Mesendoderm (in vitro differentiated cells): ENCODE data around the gene TNPO3.

Experiments
- DNase-seq: peaks from one replicate; pipeline ENCODE4 v3.0.0; 2013
- H2AK5ac ChIP-seq: 2 replicates; pipeline ENCODE4 v1.6.1; 2013; ENCODE audit warnings: low read length, inconsistent platforms
- H2BK120ac ChIP-seq: 2 replicates; pipeline ENCODE4 v1.6.1; 2013; ENCODE audit warnings: low read depth, mild to moderate bottlenecking, low read length, moderate library complexity, mixed read lengths
- H2BK15ac ChIP-seq: replicated peaks from 2 replicates; pipeline ENCODE4 v1.6.1; 2013; ENCODE audit warnings: low read depth, mild to moderate bottlenecking, moderate library complexity
- H2BK5ac ChIP-seq: 2 replicates; pipeline ENCODE4 v1.6.1; 2013; ENCODE audit warnings: low read length, inconsistent platforms
- H3K18ac ChIP-seq: 2 replicates; pipeline ENCODE4 v1.6.1; 2013; ENCODE audit warnings: mild to moderate bottlenecking, low read length, mixed read lengths
- H3K23ac ChIP-seq: one replicate; pipeline ENCODE4 v1.6.1; 2013; ENCODE audit warnings: low read length
- H3K27ac ChIP-seq: 2 replicates; pipeline ENCODE4 v1.5.1; 2013; ENCODE audit warnings: low read depth, mild to moderate bottlenecking, inconsistent platforms, low read length, moderate library complexity
- H3K27me3 ChIP-seq: 2 replicates; pipeline ENCODE4 v1.6.1; 2013; ENCODE audit warnings: low read length, control low read depth, mild to moderate bottlenecking, inconsistent platforms; ENCODE audit not compliant: insufficient read depth, poor library complexity
- H3K36me3 ChIP-seq: 2 replicates; pipeline ENCODE4 v1.6.1; 2013; ENCODE audit warnings: low read length, inconsistent platforms; ENCODE audit not compliant: control insufficient read depth, insufficient read depth
- H3K4ac ChIP-seq: one replicate; pipeline ENCODE4 v1.6.1; 2013; ENCODE audit warnings: low read depth, mild to moderate bottlenecking, low read length, moderate library complexity
- H3K4me1 ChIP-seq: 2 replicates; pipeline ENCODE4 v1.6.1; 2013; ENCODE audit warnings: low read depth, low read length, inconsistent platforms; ENCODE audit not compliant: control insufficient read depth
- H3K4me2 ChIP-seq: 2 replicates; pipeline ENCODE4 v1.6.1; 2013; ENCODE audit warnings: low read length
- H3K4me3 ChIP-seq: 2 replicates; pipeline ENCODE4 v1.5.1; 2013; ENCODE audit warnings: mild to moderate bottlenecking, low read length
- H3K56ac ChIP-seq: one replicate; pipeline ENCODE4 v1.6.1; 2013; ENCODE audit warnings: low read length
- H3K79me1 ChIP-seq: 2 replicates; pipeline ENCODE4 v1.6.1; 2013; ENCODE audit warnings: low read length, inconsistent platforms
- H3K79me2 ChIP-seq: 2 replicates; pipeline ENCODE4 v1.6.1; 2013; ENCODE audit warnings: mild to moderate bottlenecking, low read length; ENCODE audit not compliant: control insufficient read depth, insufficient read depth
- H3K9ac ChIP-seq: 2 replicates; pipeline ENCODE4 v1.6.1; 2013; ENCODE audit warnings: low read length, inconsistent platforms
- H4K5ac ChIP-seq: one replicate; pipeline ENCODE4 v1.6.1; 2013; ENCODE audit warnings: low read length
- H4K8ac ChIP-seq: one replicate; pipeline ENCODE4 v1.6.1; 2013; ENCODE audit warnings: low read depth, mild to moderate bottlenecking, control low read depth, low read length, moderate library complexity
- WGBS: extraction: QIAGEN DNeasy Blood & Tissue Kit; methylation state at CpG from one replicate; pipeline ENCODE4 v1.1.7; 2013; ENCODE audit warnings: low lambda C conversion rate, missing lambda C conversion rate; ENCODE audit not compliant: insufficient coverage; ENCODE audit errors: extremely low coverage; 5-methylcytosine and 5-hydroxymethylcytosine counted together

The TNPO3 gene

DNA sequence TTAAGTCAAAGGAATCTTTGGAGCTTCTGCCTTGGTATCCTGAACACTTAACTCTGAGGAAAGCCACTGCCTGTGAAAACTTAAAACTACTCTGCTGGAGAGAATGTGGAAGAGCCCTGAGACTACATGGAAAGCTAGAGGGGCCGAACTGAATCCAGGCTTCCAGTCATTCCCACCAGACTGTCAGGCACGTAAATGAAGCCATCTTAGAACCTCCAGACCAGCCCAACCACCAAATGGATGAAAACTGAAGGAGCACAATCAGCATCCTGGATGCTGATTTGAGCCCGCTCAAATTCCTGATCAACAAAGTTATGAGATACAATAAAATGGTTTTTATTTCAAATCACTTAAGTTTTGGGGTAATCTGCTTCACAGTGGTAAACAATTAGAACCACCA lies 30.8 kb downstream of the TNPO3 start:
- H2AK5ac ChIP-seq, result no peak overlapping the region
- H3K56ac ChIP-seq, result no peak overlapping the region
- H3K4me1 ChIP-seq, result no peaks in the 10 kb centered on the region
- no peak overlapping the region for H3K18ac ChIP-seq
- H4K5ac ChIP-seq, result no peak overlapping the region
- H4K8ac ChIP-seq, result no peak overlapping the region
- peak; percentile 56 for DNase-seq
- no peak overlapping the region for H2BK15ac ChIP-seq
- no peak overlapping the region for H3K23ac ChIP-seq
- no peak overlapping the region for H3K27ac ChIP-seq
- H3K4ac ChIP-seq, result no peak overlapping the region
- H3K4me2 ChIP-seq, result no peak overlapping the region
- H3K9ac ChIP-seq, result no peak overlapping the region
- no peak overlapping the region for H2BK5ac ChIP-seq
- no peaks in the 10 kb centered on the region for H3K27me3 ChIP-seq
- H3K79me1 ChIP-seq, result peaks cover 4% of the 10 kb centered on the region
- H3K4me3 ChIP-seq, result no peak overlapping the region
- no CpG with 5 or more reads among the region's 3 CpGs for WGBS
- H3K79me2 ChIP-seq, result peaks cover 33% of the 10 kb centered on the region
- no peak overlapping the region for H2BK120ac ChIP-seq
- no peaks in the 10 kb centered on the region for H3K36me3 ChIP-seq

DNA sequence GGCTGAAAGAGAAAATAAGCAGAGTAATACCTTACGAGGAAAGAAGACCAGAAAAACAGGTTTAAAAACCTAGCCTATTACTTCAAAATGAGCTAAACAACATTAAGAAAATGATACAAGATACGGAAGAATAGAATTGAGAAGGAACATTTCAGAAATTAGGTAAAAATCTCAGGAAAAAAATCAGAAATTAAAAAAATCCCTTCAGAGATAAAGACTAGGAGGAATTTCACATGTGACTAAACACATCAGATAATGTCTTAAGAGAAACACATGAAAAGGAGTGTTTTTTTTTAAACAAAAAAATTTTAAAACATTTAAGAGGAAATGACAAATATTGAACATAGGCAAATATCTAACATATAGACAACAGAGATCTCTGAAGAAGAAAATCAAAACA lies 33.3 kb downstream of the TNPO3 start:
- Histone ChIP-seq H3K4ac (no peak overlapping the region), H3K56ac (no peak overlapping the region), H3K4me3 (no peak overlapping the region), H3K4me1 (no peaks in the 10 kb centered on the region), H4K8ac (no peak overlapping the region), H3K23ac (no peak overlapping the region), H3K27me3 (no peaks in the 10 kb centered on the region), H3K79me2 (peaks cover 23% of the 10 kb centered on the region), H2BK120ac (no peak overlapping the region), H3K27ac (no peak overlapping the region), H2BK5ac (no peak overlapping the region), H3K18ac (no peak overlapping the region), H2BK15ac (no peak overlapping the region), H3K36me3 (no peaks in the 10 kb centered on the region), H4K5ac (no peak overlapping the region), H3K4me2 (no peak overlapping the region), H3K79me1 (peaks cover 5% of the 10 kb centered on the region), H3K9ac (no peak overlapping the region), H2AK5ac (no peak overlapping the region)
- no CpG with 5 or more reads among the region's 2 CpGs for WGBS
- DNase-seq, result no peak

DNA sequence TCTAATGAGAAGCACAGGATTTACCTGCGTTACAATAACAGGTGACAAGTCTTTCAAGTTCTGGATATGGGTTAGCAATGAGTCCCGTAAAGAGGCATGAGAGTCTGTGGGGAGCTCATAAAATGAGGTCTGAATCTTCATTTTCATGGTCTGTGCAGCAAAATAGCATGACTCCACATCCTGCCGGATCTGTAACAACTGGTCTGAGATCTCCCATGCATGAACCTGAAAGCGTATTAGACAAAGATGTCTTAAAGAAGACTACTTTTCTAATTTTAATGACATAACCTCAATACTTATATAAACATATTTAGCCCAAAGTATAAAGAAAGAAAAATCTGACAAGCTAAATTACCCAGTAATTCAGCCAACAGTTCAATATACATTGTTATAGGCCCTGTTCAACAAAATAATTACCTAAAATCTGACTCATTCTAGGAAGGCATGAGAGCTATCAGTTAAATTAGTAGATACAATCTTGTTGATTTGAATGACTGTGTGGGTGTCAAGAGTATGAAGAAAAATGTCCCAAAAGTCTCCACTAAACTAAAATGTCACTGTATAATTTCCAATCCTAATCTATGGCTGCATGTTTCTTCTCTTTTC lies 36.9 kb downstream of the TNPO3 start:
- no peak overlapping the region for H3K27ac ChIP-seq
- no peaks in the 10 kb centered on the region for H3K27me3 ChIP-seq
- peaks cover 5% of the 10 kb centered on the region for H3K79me1 ChIP-seq
- no peak overlapping the region for H3K18ac ChIP-seq
- H3K56ac ChIP-seq, result no peak overlapping the region
- H3K4me1 ChIP-seq, result no peaks in the 10 kb centered on the region
- H3K4ac ChIP-seq, result no peak overlapping the region
- no peak overlapping the region for H2BK5ac ChIP-seq
- WGBS, result no CpG with 5 or more reads among the region's 4 CpGs
- H4K8ac ChIP-seq, result no peak overlapping the region
- no peak overlapping the region for H3K9ac ChIP-seq
- H3K23ac ChIP-seq, result no peak overlapping the region
- H3K36me3 ChIP-seq, result no peaks in the 10 kb centered on the region
- no peak overlapping the region for H3K4me2 ChIP-seq
- H3K4me3 ChIP-seq, result no peak overlapping the region
- H4K5ac ChIP-seq, result no peak overlapping the region
- H2BK120ac ChIP-seq, result no peak overlapping the region
- no peak overlapping the region for H2BK15ac ChIP-seq
- peaks cover 10% of the 10 kb centered on the region for H3K79me2 ChIP-seq
- H2AK5ac ChIP-seq, result no peak overlapping the region
- no peak for DNase-seq

DNA sequence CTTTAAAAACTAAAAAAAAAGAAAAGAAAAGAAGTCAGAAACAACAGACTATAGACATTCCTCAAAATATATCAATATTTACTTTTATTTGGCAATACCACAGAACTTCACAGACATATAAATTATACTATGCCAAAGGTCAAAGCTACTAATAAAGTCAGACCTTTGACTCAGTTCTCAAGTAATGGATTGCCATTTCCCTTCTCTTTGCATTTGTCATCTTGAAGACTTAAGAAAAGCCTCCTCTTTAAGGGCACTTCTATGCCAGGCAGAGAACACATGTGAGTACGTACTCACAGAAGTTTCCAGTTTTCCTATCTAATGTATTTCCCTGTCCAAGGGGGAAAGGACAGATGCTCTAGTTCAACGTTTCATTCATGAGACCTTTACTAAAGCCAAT lies 37.6 kb downstream of the TNPO3 start:
- H3K79me2 ChIP-seq, result peaks cover 8% of the 10 kb centered on the region
- no peak overlapping the region for H2BK5ac ChIP-seq
- no peak overlapping the region for H3K18ac ChIP-seq
- no peak overlapping the region for H4K5ac ChIP-seq
- no peaks in the 10 kb centered on the region for H3K36me3 ChIP-seq
- H3K4me1 ChIP-seq, result no peaks in the 10 kb centered on the region
- H2AK5ac ChIP-seq, result no peak overlapping the region
- H3K27me3 ChIP-seq, result no peaks in the 10 kb centered on the region
- H3K79me1 ChIP-seq, result peaks cover 5% of the 10 kb centered on the region
- no peak overlapping the region for H2BK15ac ChIP-seq
- no peak overlapping the region for H4K8ac ChIP-seq
- H3K4me2 ChIP-seq, result no peak overlapping the region
- H3K4me3 ChIP-seq, result no peak overlapping the region
- H3K9ac ChIP-seq, result no peak overlapping the region
- no peak overlapping the region for H3K23ac ChIP-seq
- H3K27ac ChIP-seq, result no peak overlapping the region
- no peak for DNase-seq
- no CpG with 5 or more reads among the region's 2 CpGs for WGBS
- H2BK120ac ChIP-seq, result no peak overlapping the region
- no peak overlapping the region for H3K4ac ChIP-seq
- H3K56ac ChIP-seq, result no peak overlapping the region

DNA sequence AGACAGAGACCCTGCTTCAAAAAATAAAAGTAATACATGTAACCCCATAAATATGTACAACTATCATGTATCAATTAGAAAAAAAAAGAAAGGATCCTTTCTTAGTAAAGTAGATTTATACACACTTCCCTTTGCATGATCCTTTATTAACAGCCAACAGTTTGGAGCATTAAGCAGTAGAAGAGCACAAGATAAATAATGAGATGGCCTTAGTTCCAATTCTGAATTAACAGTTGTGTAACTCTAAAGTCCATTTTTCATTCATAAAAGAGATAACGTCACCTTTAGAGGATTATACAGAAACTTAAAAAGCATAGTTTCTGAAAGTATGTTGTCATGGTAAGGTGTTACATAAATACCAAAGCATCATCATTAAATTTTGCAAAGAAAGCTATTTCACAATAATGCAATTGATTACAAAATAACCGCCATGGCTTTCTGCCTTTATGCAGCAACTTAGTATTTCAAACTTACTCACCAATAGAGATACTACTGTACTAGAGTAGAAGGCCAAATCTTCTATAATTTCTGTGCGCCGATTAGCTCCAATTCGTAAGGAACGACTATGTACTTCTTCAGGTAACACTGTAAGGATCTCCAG lies 40.3 kb downstream of the TNPO3 start:
- Histone ChIP-seq H3K79me1 (peaks cover 3% of the 10 kb centered on the region), H3K4ac (no peak overlapping the region), H3K56ac (no peak overlapping the region), H3K23ac (no peak overlapping the region), H3K4me1 (no peaks in the 10 kb centered on the region), H3K27me3 (no peaks in the 10 kb centered on the region), H2AK5ac (no peak overlapping the region), H3K4me3 (no peak overlapping the region), H3K36me3 (no peaks in the 10 kb centered on the region), H3K9ac (no peak overlapping the region), H3K79me2 (peaks cover 2% of the 10 kb centered on the region), H3K27ac (no peak overlapping the region), H2BK120ac (no peak overlapping the region), H3K4me2 (no peak overlapping the region), H3K18ac (no peak overlapping the region), H4K5ac (no peak overlapping the region), H2BK5ac (no peak overlapping the region), H2BK15ac (no peak overlapping the region), H4K8ac (no peak overlapping the region)
- WGBS, result no CpG with 5 or more reads among the region's 6 CpGs
- DNase-seq, result no peak
